GM12878 (cell line): Measurements from ENCODE around the gene ATF7IP. TPM values are rescaled to one million over a fixed set of nuclear protein-coding genes. Genes with fewer than 3 reads are reported as not detected.

Experiments used
- ATAC-seq: fragments of 200-7000 bp; cut with Tn5 transposase; 3 replicates; pipeline ENCODE4 v1.9.1; 2020; ENCODE audit warnings: mild to moderate bottlenecking, moderate library complexity
- BruUV-seq: library from RNA; stranded (reverse); fragments of 400-500 nt; replicated peaks from 2 replicates; lab custom pipeline; 2021; lab: Mats Ljungman, UMichigan
- CTCF ChIA-PET: fragments of 300-600 bp; sonication (Branson Sonifier 250); formaldehyde crosslinking; extraction: SDS; loops from one replicate; lab custom pipeline; 2021; ENCODE audit warnings: inconsistent platforms; lab: Yijun Ruan, JAX
- POLR2A ChIA-PET: fragments of 350-600 bp; formaldehyde crosslinking; extraction: SDS; loops from one replicate; lab custom pipeline; 2021; ENCODE audit warnings: inconsistent platforms; lab: Charles Lee
- RAD21 ChIA-PET: fragments of 300-600 bp; sonication (Branson Sonifier 250); formaldehyde crosslinking; loops from one replicate; lab custom pipeline; 2023; ENCODE audit warnings: antibody characterized with exemption; ENCODE audit not compliant: unreplicated experiment; lab: Charles Lee
- SMC1A ChIA-PET: fragments of 300-600 bp; sonication (Branson Sonifier 250); formaldehyde crosslinking; loops from one replicate; lab custom pipeline; 2023; ENCODE audit not compliant: unreplicated experiment, uncharacterized antibody; lab: Charles Lee
- DNase-seq: peaks from one replicate; pipeline ENCODE4 v3.0.0-alpha.2; 2011; ENCODE audit warnings: low read depth, low spot score
- FAIRE-seq: peaks from 3 replicates; lab custom pipeline; 2011; peaks lifted over from hg19 to GRCh38; lab: Jason Lieb, UNC
- H2AFZ ChIP-seq: 2 replicates; pipeline ENCODE4 v1.6.0; 2011; ENCODE audit warnings: low read depth, low read length, control low read depth; ENCODE audit not compliant: control insufficient read depth
- H3K27ac ChIP-seq: 2 replicates; pipeline ENCODE4 v1.5.1; 2011; ENCODE audit warnings: control low read depth; ENCODE audit not compliant: control insufficient read depth, insufficient read depth
- H3K27me3 ChIP-seq, 2 experiments: replicated peaks in 1 of 2; 2 replicates each; pipeline versions ENCODE4 v1.6.0 to v1.6.1; 2011; ENCODE audit warnings: low read length in 1 of 2; ENCODE audit not compliant: control insufficient read depth in 2 of 2, insufficient read depth in 2 of 2
- H3K36me3 ChIP-seq, 2 experiments: 2 replicates each; pipeline ENCODE4 v1.5.1; 2011; ENCODE audit warnings: low read length in 1 of 2; ENCODE audit not compliant: control insufficient read depth in 2 of 2, insufficient read depth in 2 of 2
- H3K4me1 ChIP-seq: 2 replicates; pipeline ENCODE4 v1.6.1; 2011; ENCODE audit warnings: mild to moderate bottlenecking, low read length, moderate library complexity, mixed read lengths; ENCODE audit not compliant: control insufficient read depth, insufficient read depth
- H3K4me2 ChIP-seq: 2 replicates; pipeline ENCODE4 v1.6.0; 2011; ENCODE audit warnings: control low read depth; ENCODE audit not compliant: control insufficient read depth, insufficient read depth
- H3K4me3 ChIP-seq: fragments of 200-600 bp; sonication (generic); 2 replicates; pipeline ENCODE4 v1.5.1; 2016
- H3K79me2 ChIP-seq: 2 replicates; pipeline ENCODE4 v1.6.0; 2011; ENCODE audit warnings: low read length; ENCODE audit not compliant: control insufficient read depth, insufficient read depth
- H3K9ac ChIP-seq: 2 replicates; pipeline ENCODE4 v1.8.0; 2011; ENCODE audit warnings: low read length, control low read depth, mixed read lengths; ENCODE audit not compliant: control insufficient read depth, insufficient read depth
- H3K9me3 ChIP-seq: replicated peaks from 3 replicates; pipeline ENCODE4 v1.5.1; 2011; ENCODE audit warnings: mild to moderate bottlenecking, low read length; ENCODE audit not compliant: control insufficient read depth, insufficient read depth
- H4K20me1 ChIP-seq: 2 replicates; pipeline ENCODE4 v1.6.0; 2011; ENCODE audit not compliant: control insufficient read depth, insufficient read depth
- ASH2L ChIP-seq: fragments of 300-600, 200-600 bp; sonication (generic); IDR thresholded peaks from 2 replicates; pipeline ENCODE4 v1.6.1; 2017; ENCODE audit warnings: low read depth, mild to moderate bottlenecking, borderline replicate concordance
- CBX5 ChIP-seq: sonication (generic); IDR thresholded peaks from 2 replicates; pipeline ENCODE4 v1.6.1; 2016; ENCODE audit warnings: low read depth, moderate library complexity, mild to moderate bottlenecking, inconsistent platforms
- CEBPB ChIP-seq, 2 experiments: fragments of 150-350 bp in 1 of 2; IDR thresholded peaks; 2 replicates each; pipeline ENCODE4 v1.6.1; 2012 to 2014; ENCODE audit warnings: low read depth in 2 of 2, low read length in 2 of 2, borderline replicate concordance in 1 of 2, inconsistent platforms in 1 of 2
- CHD4 ChIP-seq: fragments of 200-600 bp; sonication (generic); IDR thresholded peaks from 2 replicates; pipeline ENCODE4 v1.6.1; 2016; ENCODE audit warnings: mild to moderate bottlenecking
- FOXK2 ChIP-seq: fragments of 450-650 bp; IDR thresholded peaks from 2 replicates; pipeline ENCODE4 v1.6.1; 2017; ENCODE audit warnings: mild to moderate bottlenecking, moderate library complexity
- GABPA ChIP-seq: IDR thresholded peaks from 2 replicates; pipeline ENCODE4 v1.6.1; 2014; ENCODE audit warnings: antibody characterized with exemption, low read depth, mild to moderate bottlenecking, inconsistent platforms
- MEF2B ChIP-seq: fragments of 450-650 bp; IDR thresholded peaks from 2 replicates; pipeline ENCODE4 v1.6.1; 2018; ENCODE audit warnings: mild to moderate bottlenecking, moderate library complexity; ENCODE audit not compliant: partially characterized antibody, poor library complexity, severe bottlenecking
- MTA2 ChIP-seq: fragments of 450-650 bp; IDR thresholded peaks from 2 replicates; pipeline ENCODE4 v1.6.1; 2016; ENCODE audit warnings: low read depth, mild to moderate bottlenecking, moderate library complexity
- NBN ChIP-seq: fragments of 450-650 bp; IDR thresholded peaks from 2 replicates; pipeline ENCODE4 v1.6.1; 2016
- PAX8 ChIP-seq: fragments of 450-650 bp; IDR thresholded peaks from 2 replicates; pipeline ENCODE4 v1.6.1; 2017; ENCODE audit warnings: mild to moderate bottlenecking, moderate library complexity
- POU2F2 ChIP-seq: IDR thresholded peaks from 3 replicates; pipeline ENCODE4 v1.6.1; 2011; ENCODE audit warnings: low read depth, mild to moderate bottlenecking, low read length, borderline replicate concordance
- SMARCA5 ChIP-seq: fragments of 450-650 bp; IDR thresholded peaks from 2 replicates; pipeline ENCODE4 v1.6.1; 2017; ENCODE audit warnings: mild to moderate bottlenecking
- SMC3 ChIP-seq: IDR thresholded peaks from 2 replicates; pipeline ENCODE4 v1.6.1; 2011; ENCODE audit warnings: low read length, improper control_type of control experiment, borderline replicate concordance
- SREBF2 ChIP-seq: IDR thresholded peaks from 2 replicates; pipeline ENCODE4 v1.6.1; 2012; ENCODE audit warnings: mild to moderate bottlenecking, low read length
- TCF7 ChIP-seq: IDR thresholded peaks from 2 replicates; pipeline ENCODE4 v1.6.1; 2014; ENCODE audit warnings: antibody characterized with exemption, borderline replicate concordance
- YY1 ChIP-seq: IDR thresholded peaks from 2 replicates; pipeline ENCODE4 v1.6.1; 2011; ENCODE audit warnings: low read depth, mild to moderate bottlenecking, low read length
- ZSCAN29 ChIP-seq: fragments of 450-650 bp; IDR thresholded peaks from 2 replicates; pipeline ENCODE4 v1.6.1; 2017; ENCODE audit warnings: mild to moderate bottlenecking, moderate library complexity
- WGBS: methylation state at CpG from one replicate; pipeline ENCODE4 v1.1.6; 2016; ENCODE audit warnings: low lambda C conversion rate; ENCODE audit not compliant: insufficient replicate concordance, insufficient coverage; ENCODE audit errors: missing lambda C conversion rate; 5-methylcytosine and 5-hydroxymethylcytosine counted together
- in situ Hi-C: fragments of 300-500 bp; cut with MboI; formaldehyde crosslinking; loops from 9 replicates; pipeline ENCODE4 v1.14.3; 2018; ENCODE audit warnings: mixed read lengths
- intact Hi-C: fragments of 100-400 bp; cut with micrococcal nuclease; formaldehyde crosslinking; loops from one replicate; pipeline ENCODE4 v1.14.2; 2022; ENCODE audit not compliant: unreplicated experiment
- polyA plus RNA-seq, 11 experiments: library from polyadenylated mRNA; depleted of rRNA in 4 of 11; unstranded in 6 of 11; stranded (reverse) in 5 of 11; fragments of >200 nt; fragmentation: Nextera tagmentation in 4 of 11; fragmentation: Illumina TruSeq in 1 of 11; extraction: Ambion mirVana in 4 of 11; extraction: Trizol in 1 of 11; gene quantifications; 1 replicate in 1 of 11; 2 replicates in 10 of 11; pipeline versions ENCODE4 v1.2.1 to v1.2.3, GENCODE V29; 2011 to 2016; ENCODE audit warnings: inconsistent platforms in 2 of 11, missing spikeins in 2 of 11, low read depth in 1 of 11
- total RNA-seq, 4 experiments: library from RNA; depleted of rRNA in 3 of 4; stranded (reverse); fragments of >200 nt in 3 of 4; fragmentation: Illumina TruSeq in 1 of 4; extraction: Trizol in 1 of 4; gene quantifications; 2 replicates each; pipeline versions ENCODE4 v1.2.1 to v1.2.3, GENCODE V29; 2013 to 2021
- TF ChIP-seq, protein P1 (sequence below): IDR thresholded peaks from 2 replicates; pipeline ENCODE4 v1.6.1; 2012; ENCODE audit warnings: low read depth, low read length, improper control_type of control experiment
- TF ChIP-seq, protein P2 (sequence below): fragments of 450-650 bp; formaldehyde crosslinking; IDR thresholded peaks from 2 replicates; pipeline ENCODE4 v1.5.0; 2022; ENCODE audit warnings: mild to moderate bottlenecking, missing genetic modification characterization

Gene ATF7IP
- total and polyA plus RNA-seq, 10 of the 15 experiments (the other 5 are each of a cell fraction or from before 2014, with no cell fraction given), result 6.2 to 66.6 (median 29.3) TPM

DNA sequence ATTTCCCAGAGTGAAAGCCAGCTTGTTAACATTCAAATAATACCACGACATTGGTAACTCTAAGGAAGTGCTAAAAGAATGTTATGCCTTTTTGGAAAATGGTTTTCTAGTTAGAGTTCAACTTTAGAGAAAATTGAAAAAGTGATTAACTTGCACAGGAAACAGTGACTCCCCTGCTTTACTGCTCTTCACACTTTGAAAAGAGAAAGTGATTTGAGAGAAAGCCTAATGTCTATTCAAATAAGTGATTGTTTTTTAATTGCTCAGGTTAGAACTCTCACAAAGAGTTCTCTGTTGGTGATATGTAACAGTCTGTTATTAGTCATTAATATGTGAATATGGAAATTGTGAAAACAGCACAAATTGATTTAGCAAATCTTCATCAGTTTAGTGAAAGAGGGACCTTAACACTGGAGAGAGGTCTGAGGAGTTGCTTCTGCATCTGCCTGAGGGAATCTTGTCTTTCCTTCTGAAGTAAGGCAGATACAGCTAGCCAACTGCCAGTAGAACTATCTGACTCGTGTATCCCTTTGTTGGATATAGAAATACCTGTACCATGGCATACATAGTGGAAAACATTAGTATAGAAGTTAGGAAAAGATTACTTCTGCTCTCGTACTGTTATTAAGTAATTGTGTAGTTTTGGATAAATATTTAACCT, 25.5 kb downstream of the ATF7IP start:
- CTCF ChIA-PET, result interaction anchor here (0.6 to 1.5 kb wide), 3 partner anchors 21 to 153 kb away, joined by 3 to 6 read pairs (median 4); partner anchors contain the start of gene ATF7IP
- Histone ChIP-seq H3K27me3 (no peaks in the 10 kb centered on the region), H3K9ac (no peak overlapping the region), H4K20me1 (no peaks in the 10 kb centered on the region), H3K4me2 (peak overlapping the region; percentile 49), H3K4me1 (peaks cover 7% of the 10 kb centered on the region), H3K27ac (peak overlapping the region; percentile 53), H3K4me3 (no peak overlapping the region), H3K9me3 (peaks cover 14% of the 10 kb centered on the region), H2AFZ (no peak overlapping the region), H3K79me2 (peaks cover 93% of the 10 kb centered on the region), H3K36me3 (peaks cover 0 to 7% of the 10 kb centered on the region in 2 experiments; a peak in 2 of 4 replicates)
- POLR2A ChIA-PET, result interaction anchor here (0.6 to 3.2 kb wide), 3 partner anchors 19 to 137 kb away, joined by 3 to 14 read pairs (median 3); partner anchors contain the start of gene ATF7IP
- SMC1A ChIA-PET, result interaction anchor here (1.0 to 1.9 kb wide), 3 partner anchors 18 to 110 kb away, joined by 3 to 4 read pairs (median 3); partner anchors contain the start of gene ATF7IP
- in situ Hi-C loops, result loop anchor here (25.0 kb wide), 1 partner anchor 571 kb away; the partner anchor contains the start of genes ARHGDIB and PDE6H
- 46% methylated on average over 3 of the region's 3 CpGs for WGBS
- no TSS peak for BruUV-seq
- intact Hi-C loops, result loop anchor here (5.0 to 10.0 kb wide), 3 partner anchors 381 to 1666 kb away; partner anchors contain the start of gene EPS8
- DNase-seq (no peak), FAIRE-seq (no peak), ATAC-seq (peak; percentile 16)
- RAD21 ChIA-PET, result interaction anchor here (1.1 to 1.7 kb wide), 3 partner anchors 22 to 151 kb away, joined by 4 to 13 read pairs (median 5); partner anchors contain the start of gene ATF7IP
- TF ChIP-seq GABPA, result no peak
- no peak for TF ChIP-seq SREBF2
- peak; percentile 61 for TF ChIP-seq MTA2
- no peak for TF ChIP-seq CHD4
- no peak for TF ChIP-seq POU2F2
- TF ChIP-seq CEBPB (IDR thresholded peaks at IDR 0.05; ENCODE audit: borderline replicate concordance in 1 of 2, low read depth in 2 of 2, low read length in 2 of 2), result no peak
- TF ChIP-seq FOXK2, result no peak
- TF ChIP-seq, protein P1, sequence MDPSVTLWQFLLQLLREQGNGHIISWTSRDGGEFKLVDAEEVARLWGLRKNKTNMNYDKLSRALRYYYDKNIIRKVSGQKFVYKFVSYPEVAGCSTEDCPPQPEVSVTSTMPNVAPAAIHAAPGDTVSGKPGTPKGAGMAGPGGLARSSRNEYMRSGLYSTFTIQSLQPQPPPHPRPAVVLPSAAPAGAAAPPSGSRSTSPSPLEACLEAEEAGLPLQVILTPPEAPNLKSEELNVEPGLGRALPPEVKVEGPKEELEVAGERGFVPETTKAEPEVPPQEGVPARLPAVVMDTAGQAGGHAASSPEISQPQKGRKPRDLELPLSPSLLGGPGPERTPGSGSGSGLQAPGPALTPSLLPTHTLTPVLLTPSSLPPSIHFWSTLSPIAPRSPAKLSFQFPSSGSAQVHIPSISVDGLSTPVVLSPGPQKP, result no peak
- TF ChIP-seq ZSCAN29, result no peak
- TF ChIP-seq TCF7, result no peak
- no peak for TF ChIP-seq ASH2L
- TF ChIP-seq PAX8, result no peak
- TF ChIP-seq, protein P2, sequence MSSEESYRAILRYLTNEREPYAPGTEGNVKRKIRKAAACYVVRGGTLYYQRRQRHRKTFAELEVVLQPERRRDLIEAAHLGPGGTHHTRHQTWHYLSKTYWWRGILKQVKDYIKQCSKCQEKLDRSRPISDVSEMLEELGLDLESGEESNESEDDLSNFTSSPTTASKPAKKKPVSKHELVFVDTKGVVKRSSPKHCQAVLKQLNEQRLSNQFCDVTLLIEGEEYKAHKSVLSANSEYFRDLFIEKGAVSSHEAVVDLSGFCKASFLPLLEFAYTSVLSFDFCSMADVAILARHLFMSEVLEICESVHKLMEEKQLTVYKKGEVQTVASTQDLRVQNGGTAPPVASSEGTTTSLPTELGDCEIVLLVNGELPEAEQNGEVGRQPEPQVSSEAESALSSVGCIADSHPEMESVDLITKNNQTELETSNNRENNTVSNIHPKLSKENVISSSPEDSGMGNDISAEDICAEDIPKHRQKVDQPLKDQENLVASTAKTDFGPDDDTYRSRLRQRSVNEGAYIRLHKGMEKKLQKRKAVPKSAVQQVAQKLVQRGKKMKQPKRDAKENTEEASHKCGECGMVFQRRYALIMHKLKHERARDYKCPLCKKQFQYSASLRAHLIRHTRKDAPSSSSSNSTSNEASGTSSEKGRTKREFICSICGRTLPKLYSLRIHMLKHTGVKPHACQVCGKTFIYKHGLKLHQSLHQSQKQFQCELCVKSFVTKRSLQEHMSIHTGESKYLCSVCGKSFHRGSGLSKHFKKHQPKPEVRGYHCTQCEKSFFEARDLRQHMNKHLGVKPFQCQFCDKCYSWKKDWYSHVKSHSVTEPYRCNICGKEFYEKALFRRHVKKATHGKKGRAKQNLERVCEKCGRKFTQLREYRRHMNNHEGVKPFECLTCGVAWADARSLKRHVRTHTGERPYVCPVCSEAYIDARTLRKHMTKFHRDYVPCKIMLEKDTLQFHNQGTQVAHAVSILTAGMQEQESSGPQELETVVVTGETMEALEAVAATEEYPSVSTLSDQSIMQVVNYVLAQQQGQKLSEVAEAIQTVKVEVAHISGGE (CRISPR knock-in tag), result no peak
- TF ChIP-seq SMARCA5, result 0 out of 2 replicates have a peak, but pooled peaks have one; percentile 16
- no peak for TF ChIP-seq YY1
- TF ChIP-seq CBX5, result 0 out of 2 replicates have a peak, but pooled peaks have one; percentile 30
- TF ChIP-seq NBN, result 0 out of 2 replicates have a peak, but pooled peaks have one; percentile 34
- TF ChIP-seq SMC3, result no peak
- no peak for TF ChIP-seq MEF2B
